GM19452 (cell line): ENCODE measurements around the gene DPPA5.
"Not testable (repeated sequence)": the region's sequence is repeated elsewhere in the genome, so short reads cannot be mapped to it uniquely, and the experiment has no call there.

ENCODE experiments used
- ATAC-seq: cut with Tn5 transposase; IDR thresholded peaks from one replicate; pipeline ENCODE4 v1.9.1; 2021; ENCODE audit not compliant: unreplicated experiment

The DPPA5 gene, protein sequence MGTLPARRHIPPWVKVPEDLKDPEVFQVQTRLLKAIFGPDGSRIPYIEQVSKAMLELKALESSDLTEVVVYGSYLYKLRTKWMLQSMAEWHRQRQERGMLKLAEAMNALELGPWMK

GRCh38 chr6:73353636-73354593 lies at the start of gene DPPA5:
Gene DPPA5, minus strand, starts transcription at chr6:73354276. Its CDS starts 51 bp downstream, at chr6:73354225.
- ATAC-seq = no peak

GRCh38 chr6:73400656-73401055 lies 46.6 kb upstream of the DPPA5 start:
- no peak for ATAC-seq

GRCh38 chr6:73395875-73396274 lies 41.8 kb upstream of the DPPA5 start:
- no peak for ATAC-seq

DNA sequence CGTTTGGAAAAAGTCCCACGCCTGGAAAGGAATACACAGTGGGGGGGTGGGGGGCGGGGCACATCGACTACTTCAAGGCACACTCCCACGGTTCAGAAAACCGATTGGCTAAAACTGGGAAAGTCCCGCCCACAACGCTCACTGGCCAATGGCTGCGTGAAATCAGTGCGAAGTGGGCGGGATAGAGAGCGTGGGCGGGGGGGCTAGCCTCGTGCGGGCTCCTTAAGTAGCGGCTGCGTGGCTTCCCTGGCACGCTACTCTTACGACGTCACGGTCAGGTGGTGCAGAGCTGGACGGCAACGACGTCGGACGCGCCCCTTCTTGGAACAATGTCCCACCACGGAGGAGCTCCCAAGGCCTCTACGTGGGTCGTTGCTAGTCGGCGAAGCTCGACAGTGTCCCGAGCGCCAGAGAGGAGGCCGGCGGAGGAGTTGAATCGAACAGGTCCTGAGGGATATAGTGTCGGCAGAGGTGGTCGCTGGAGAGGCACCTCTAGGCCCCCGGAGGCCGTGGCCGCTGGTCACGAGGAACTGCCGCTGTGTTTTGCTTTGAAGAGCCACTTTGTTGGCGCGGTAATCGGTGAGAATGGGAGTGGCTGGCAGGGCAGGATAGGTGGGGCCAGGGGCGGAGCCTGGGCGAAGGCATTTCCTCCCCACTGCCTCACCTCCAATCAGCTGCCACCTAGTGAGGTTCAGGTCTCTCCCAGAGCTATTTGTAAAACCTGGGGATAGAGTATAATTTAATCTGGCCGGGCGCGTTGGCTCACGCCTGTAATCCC lies 40.7 kb upstream of the DPPA5 start, which contains the start of gene DDX43:
DDX43 (plus strand) TSS at position 252 of the 778 bp plus-strand sequence; CDS start at position 330, 78 bp downstream.
- peak; percentile 71 for ATAC-seq

DNA sequence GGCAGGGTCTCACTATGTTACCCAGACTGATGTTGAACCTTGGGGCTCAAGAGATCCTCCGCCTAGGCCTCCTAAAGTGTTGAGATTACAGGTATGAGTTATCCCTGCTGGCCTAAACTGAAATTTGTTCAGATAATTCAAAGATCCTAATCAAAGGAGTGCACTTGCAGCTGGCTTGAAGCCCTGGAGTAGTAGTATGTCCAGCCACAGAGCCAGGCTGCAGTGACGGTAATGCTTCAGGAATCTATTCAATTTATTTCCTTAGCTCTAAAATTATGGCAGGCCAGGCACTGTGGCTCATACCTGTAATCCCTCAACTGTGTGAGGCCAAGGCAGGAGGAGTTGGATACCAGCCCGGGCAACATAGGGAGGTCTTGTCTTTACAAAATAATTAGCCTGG lies 39.2 kb upstream of the DPPA5 start:
- no peak for ATAC-seq

DNA sequence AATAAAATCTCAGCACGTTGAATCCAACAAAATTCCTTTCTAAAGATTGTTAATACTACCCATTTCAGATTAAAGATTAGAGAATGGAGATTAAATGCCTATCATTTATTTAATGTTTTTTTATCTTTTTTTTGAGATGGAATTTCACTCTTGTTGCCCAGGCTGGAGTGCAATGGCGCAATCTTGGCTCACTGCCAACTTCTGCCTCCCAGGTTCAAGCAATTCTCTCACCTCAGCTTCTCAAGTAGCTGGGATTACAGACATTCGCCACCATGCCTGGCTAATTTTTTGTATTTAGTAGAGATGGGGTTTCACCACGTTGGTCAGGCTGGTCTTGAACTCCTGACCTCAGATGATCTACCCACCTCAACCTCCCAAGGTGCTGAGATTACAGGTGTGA lies 38.1 kb upstream of the DPPA5 start:
- not testable (repeated sequence) for ATAC-seq

GRCh38 chr6:73391675-73392074 lies 37.6 kb upstream of the DPPA5 start:
- ATAC-seq = no peak

- ATAC-seq = no peak
Observed at GRCh38 chr6:73389854-73390253, 35.8 kb upstream of the DPPA5 start.

GRCh38 chr6:73388800-73389512 lies 34.9 kb upstream of the DPPA5 start:
- peak; percentile 70 for ATAC-seq

DNA sequence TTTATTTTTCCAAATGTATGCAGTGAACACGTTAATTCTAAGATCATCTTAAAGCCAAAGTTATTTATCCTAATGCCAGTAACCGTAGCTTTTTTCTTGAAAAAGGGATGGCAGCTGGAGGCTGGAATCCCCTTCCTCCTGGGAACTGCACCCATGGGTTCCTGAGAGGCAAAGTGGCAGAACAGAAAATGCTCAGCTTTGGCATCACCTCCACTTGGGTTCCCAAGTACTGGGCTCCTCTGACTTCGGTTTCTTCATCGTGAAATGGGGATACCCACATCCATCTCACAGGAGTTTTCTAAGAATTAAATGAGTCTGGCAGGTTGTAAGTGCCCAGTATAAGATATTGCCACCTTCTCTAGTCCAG lies 34.3 kb upstream of the DPPA5 start:
- ATAC-seq = peak; percentile 20

- no peak for ATAC-seq
Observed at GRCh38 chr6:73382462-73383113, 28.5 kb upstream of the DPPA5 start.

DNA sequence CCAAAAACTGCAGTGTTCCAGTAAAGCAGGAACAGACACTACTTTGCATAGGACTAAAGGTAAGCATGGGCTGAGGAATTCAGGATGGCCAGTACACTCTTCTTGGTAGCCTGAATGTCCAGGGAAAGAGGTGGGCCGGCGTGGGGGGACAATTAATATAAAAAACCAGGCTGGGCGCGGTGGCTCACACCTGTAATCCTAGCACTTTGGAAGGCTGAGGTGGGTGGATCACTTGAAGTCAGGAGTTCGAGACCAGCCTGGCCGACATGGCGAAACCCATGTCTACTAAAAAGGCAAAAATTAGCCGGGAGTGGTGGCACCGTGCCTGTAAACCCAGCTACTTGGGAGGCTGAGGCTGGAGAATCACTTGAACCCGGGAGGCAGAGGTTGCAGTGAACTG lies 27.5 kb upstream of the DPPA5 start:
- not testable (repeated sequence) for ATAC-seq

GRCh38 chr6:73377225-73377624 lies 23.1 kb upstream of the DPPA5 start:
- ATAC-seq = no peak

- no peak for ATAC-seq
Observed at GRCh38 chr6:73375216-73375615, 21.1 kb upstream of the DPPA5 start.

- ATAC-seq = no peak
Observed at GRCh38 chr6:73372516-73372915, 18.4 kb upstream of the DPPA5 start.

- no peak for ATAC-seq
Observed at GRCh38 chr6:73371984-73372383, 17.9 kb upstream of the DPPA5 start.

DNA sequence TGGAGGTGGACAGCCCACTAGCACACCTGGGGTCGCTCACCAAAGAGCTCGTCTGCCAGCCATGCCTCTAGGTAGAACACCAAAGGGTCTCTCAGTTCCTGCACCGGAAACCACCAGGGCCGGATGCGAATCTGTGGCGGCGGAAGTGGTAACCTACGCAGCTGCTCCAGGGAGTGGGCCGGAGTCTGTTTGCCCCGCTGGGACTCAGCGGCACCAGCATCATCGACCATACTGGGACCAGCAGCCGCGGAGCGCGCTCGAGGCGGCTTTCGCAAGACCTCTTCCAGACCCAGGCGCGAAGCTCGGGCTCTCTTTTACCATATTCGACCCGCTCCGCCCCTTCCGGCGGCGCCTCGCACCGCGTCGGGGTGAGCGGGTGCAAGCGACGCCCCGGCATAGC lies 15.5 kb upstream of the DPPA5 start, which contains the start of gene OOEP:
OOEP (minus strand) TSS at position 335 of the 400 bp plus-strand sequence; CDS start at position 230, 105 bp downstream.
- ATAC-seq = no peak

- no peak for ATAC-seq
Observed at GRCh38 chr6:73369157-73369556, 15.1 kb upstream of the DPPA5 start.

- no peak for ATAC-seq
Observed at GRCh38 chr6:73368675-73369074, 14.6 kb upstream of the DPPA5 start.

- no peak for ATAC-seq
Observed at GRCh38 chr6:73367761-73368355, 13.8 kb upstream of the DPPA5 start.
